Neuronal stem cell (in vitro differentiated cells): ENCODE results near the gene CHST15.

ENCODE experiments used
- DNase-seq: peaks from one replicate; pipeline ENCODE4 v3.0.0-alpha.2; 2013; ENCODE audit warnings: low spot score
- H2AFZ ChIP-seq: one replicate; pipeline ENCODE4 v1.6.1; 2013; ENCODE audit warnings: mild to moderate bottlenecking, low read length, inconsistent platforms
- H2AK5ac ChIP-seq: 2 replicates; pipeline ENCODE4 v1.6.1; 2013; ENCODE audit warnings: low read depth, mild to moderate bottlenecking, inconsistent platforms, low read length, moderate library complexity, mixed read lengths
- H2BK120ac ChIP-seq: 2 replicates; pipeline ENCODE4 v1.6.1; 2013; ENCODE audit warnings: low read depth, mild to moderate bottlenecking, inconsistent platforms, low read length, moderate library complexity, mixed read lengths
- H2BK12ac ChIP-seq: one replicate; pipeline ENCODE4 v1.6.1; 2013; ENCODE audit warnings: low read length, inconsistent platforms
- H2BK15ac ChIP-seq: 2 replicates; pipeline ENCODE4 v1.6.1; 2013; ENCODE audit warnings: mild to moderate bottlenecking, low read length, inconsistent platforms, mixed read lengths
- H2BK5ac ChIP-seq: one replicate; pipeline ENCODE4 v1.6.1; 2013; ENCODE audit warnings: inconsistent platforms, mild to moderate bottlenecking, low read length, moderate library complexity
- H3K14ac ChIP-seq: one replicate; pipeline ENCODE4 v1.6.1; 2013; ENCODE audit warnings: low read length, inconsistent platforms
- H3K18ac ChIP-seq: 2 replicates; pipeline ENCODE4 v1.6.1; 2013; ENCODE audit warnings: low read length, inconsistent platforms
- H3K23ac ChIP-seq: 2 replicates; pipeline ENCODE4 v1.6.1; 2013; ENCODE audit warnings: low read depth, mild to moderate bottlenecking, mixed read lengths, low read length, inconsistent platforms; ENCODE audit not compliant: poor library complexity
- H3K27ac ChIP-seq: replicated peaks from 3 replicates; pipeline ENCODE4 v1.5.1; 2013; ENCODE audit warnings: low read length, inconsistent platforms
- H3K27me3 ChIP-seq, 3 experiments: 2 replicates each; pipeline ENCODE4 v1.6.1; 2013; ENCODE audit warnings: low read length in 3 of 3, mild to moderate bottlenecking in 2 of 3, inconsistent platforms in 1 of 3, low read depth in 1 of 3, mixed read lengths in 1 of 3, moderate library complexity in 1 of 3; ENCODE audit not compliant: control insufficient read depth in 3 of 3, insufficient read depth in 3 of 3
- H3K36me3 ChIP-seq, 2 donors: replicated peaks in 1 of 2; 2 replicates each; pipeline ENCODE4 v1.6.1; 2013; ENCODE audit warnings: low read length in 2 of 2; ENCODE audit not compliant: control insufficient read depth in 2 of 2, insufficient read depth in 2 of 2
- H3K4ac ChIP-seq: 2 replicates; pipeline ENCODE4 v1.6.1; 2013; ENCODE audit warnings: inconsistent platforms, mild to moderate bottlenecking, low read length, moderate library complexity
- H3K4me1 ChIP-seq, 2 donors: 1 replicate in 1 of 2; 2 replicates in 1 of 2; pipeline ENCODE4 v1.6.1; 2013; ENCODE audit warnings: low read length in 2 of 2, low read depth in 1 of 2; ENCODE audit not compliant: control insufficient read depth in 2 of 2, insufficient read depth in 1 of 2
- H3K4me2 ChIP-seq: one replicate; pipeline ENCODE4 v1.6.1; 2013; ENCODE audit warnings: mild to moderate bottlenecking, low read length, inconsistent platforms; ENCODE audit not compliant: insufficient read depth, poor library complexity, severe bottlenecking
- H3K4me3 ChIP-seq, 2 donors: 2 replicates each; pipeline ENCODE4 v1.5.1; 2013; ENCODE audit warnings: low read length in 2 of 2, mild to moderate bottlenecking in 2 of 2, inconsistent platforms in 1 of 2, moderate library complexity in 1 of 2
- H3K79me1 ChIP-seq: one replicate; pipeline ENCODE4 v1.6.1; 2013; ENCODE audit warnings: low read depth, mild to moderate bottlenecking, inconsistent platforms, low read length, moderate library complexity
- H3K9ac ChIP-seq: one replicate; pipeline ENCODE4 v1.6.1; 2013; ENCODE audit warnings: mild to moderate bottlenecking, low read depth, low read length, inconsistent platforms; ENCODE audit not compliant: poor library complexity
- H3K9me3 ChIP-seq, 2 donors: replicated peaks in 1 of 2; 2 replicates each; pipeline versions ENCODE3 to v1.6.1; 2013; ENCODE audit warnings: low read length in 2 of 2, mild to moderate bottlenecking in 2 of 2, inconsistent platforms in 1 of 2, low read depth in 1 of 2, mixed read lengths in 1 of 2, moderate library complexity in 1 of 2; ENCODE audit not compliant: control insufficient read depth in 2 of 2, insufficient read depth in 1 of 2
- H4K8ac ChIP-seq: one replicate; pipeline ENCODE4 v1.6.1; 2013; ENCODE audit warnings: low read depth, mild to moderate bottlenecking, inconsistent platforms, low read length, moderate library complexity
- H4K91ac ChIP-seq: one replicate; pipeline ENCODE4 v1.6.1; 2013; ENCODE audit warnings: low read length, low read depth, mild to moderate bottlenecking, inconsistent platforms; ENCODE audit not compliant: poor library complexity
- WGBS, 2 donors: extraction: QIAGEN DNeasy Blood & Tissue Kit; methylation state at CpG; one replicate each; pipeline ENCODE4 v1.1.7; 2013; ENCODE audit warnings: missing lambda C conversion rate in 2 of 2, mixed read lengths in 1 of 2; ENCODE audit not compliant: insufficient read length in 2 of 2, insufficient replicate concordance in 1 of 2; ENCODE audit errors: extremely low coverage in 2 of 2; 5-methylcytosine and 5-hydroxymethylcytosine counted together

The CHST15 gene

DNA sequence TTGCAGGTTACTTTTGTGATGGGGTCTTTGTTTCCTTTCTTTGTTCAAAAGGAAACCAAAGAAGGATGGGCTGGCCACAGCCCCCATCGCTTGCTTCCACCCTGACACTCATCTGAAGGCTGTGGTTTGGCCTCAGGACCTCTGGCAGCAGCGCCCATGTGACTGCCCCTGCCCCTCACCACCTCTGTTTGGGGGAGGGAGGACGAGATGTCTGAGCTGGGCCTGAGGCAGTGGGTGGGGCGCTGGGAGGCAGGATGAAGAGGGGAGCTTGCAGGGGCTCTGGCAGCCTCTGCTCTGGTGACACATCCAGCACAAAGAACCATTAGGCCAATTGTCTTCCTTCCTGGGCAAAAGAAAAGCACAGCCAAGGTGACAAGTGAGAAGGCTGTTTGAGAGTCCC, 15.9 kb upstream of the CHST15 start:
- no peaks in the 10 kb centered on the region for H3K36me3 ChIP-seq
- H2BK15ac ChIP-seq, result no peak overlapping the region
- H2AK5ac ChIP-seq, result no peak overlapping the region
- H2AFZ ChIP-seq, result no peak overlapping the region
- H3K18ac ChIP-seq, result no peak overlapping the region
- no peak overlapping the region for H3K27ac ChIP-seq
- no peak overlapping the region for H2BK5ac ChIP-seq
- H3K4me2 ChIP-seq, result no peak overlapping the region
- H3K14ac ChIP-seq, result no peak overlapping the region
- H4K8ac ChIP-seq, result no peak overlapping the region
- H4K91ac ChIP-seq, result no peak overlapping the region
- H3K23ac ChIP-seq, result no peak overlapping the region
- H3K9me3 ChIP-seq, result no peaks in the 10 kb centered on the region
- DNase-seq, result no peak
- no peak overlapping the region for H3K4me3 ChIP-seq
- no peak overlapping the region for H3K4ac ChIP-seq
- no peaks in the 10 kb centered on the region for H3K79me1 ChIP-seq
- H3K9ac ChIP-seq, result peak overlapping the region; percentile 70
- peak overlapping the region; percentile 51 for H2BK120ac ChIP-seq
- no CpG with 5 or more reads among the region's 4 CpGs for WGBS, 2 donors
- H2BK12ac ChIP-seq, result no peak overlapping the region
- H3K4me1 ChIP-seq, result peaks cover 9 to 17% of the 10 kb centered on the region in 2 donors
- peaks cover 0 to 8% (median 2%) of the 10 kb centered on the region in 3 experiments for H3K27me3 ChIP-seq

DNA sequence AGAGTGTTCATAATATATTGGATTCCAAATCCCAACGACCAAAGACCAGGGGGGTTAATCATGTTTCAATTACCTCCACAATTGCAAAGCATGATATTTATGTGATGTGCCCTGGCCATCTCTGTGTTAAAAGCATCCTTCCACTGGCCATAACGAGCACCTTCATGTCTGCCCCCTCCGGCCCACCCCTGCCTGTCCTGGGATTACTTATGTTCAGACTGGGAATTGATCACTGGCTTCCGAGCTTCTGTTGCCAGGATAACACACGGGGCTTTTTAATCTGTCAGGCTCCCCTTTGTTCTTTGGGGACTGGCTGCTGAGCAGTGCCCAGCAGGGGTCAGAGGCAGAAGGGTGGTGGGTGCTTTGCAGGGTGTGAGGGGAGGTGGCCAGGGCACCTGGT, 13.7 kb upstream of the CHST15 start:
- no peak overlapping the region for H3K9ac ChIP-seq
- H2BK5ac ChIP-seq, result no peak overlapping the region
- H4K91ac ChIP-seq, result no peak overlapping the region
- no peak overlapping the region for H2BK120ac ChIP-seq
- H3K4me2 ChIP-seq, result no peak overlapping the region
- H3K9me3 ChIP-seq, result no peaks in the 10 kb centered on the region
- no peak overlapping the region for H3K18ac ChIP-seq
- H2AK5ac ChIP-seq, result peak overlapping the region; percentile 20
- no peak overlapping the region for H2BK15ac ChIP-seq
- H3K36me3 ChIP-seq, result no peaks in the 10 kb centered on the region
- H2BK12ac ChIP-seq, result no peak overlapping the region
- H3K4ac ChIP-seq, result no peak overlapping the region
- H3K4me1 ChIP-seq, result peaks cover 9 to 17% of the 10 kb centered on the region in 2 donors
- H3K14ac ChIP-seq, result no peak overlapping the region
- WGBS, 2 donors, result no CpG with 5 or more reads among the region's 5 CpGs
- H3K27ac ChIP-seq, result no peak overlapping the region
- H3K23ac ChIP-seq, result no peak overlapping the region
- no peak overlapping the region for H2AFZ ChIP-seq
- peaks cover 0 to 13% (median 0%) of the 10 kb centered on the region in 3 experiments for H3K27me3 ChIP-seq
- no peak overlapping the region for H3K4me3 ChIP-seq
- H3K79me1 ChIP-seq, result no peaks in the 10 kb centered on the region
- no peak overlapping the region for H4K8ac ChIP-seq
- no peak for DNase-seq

DNA sequence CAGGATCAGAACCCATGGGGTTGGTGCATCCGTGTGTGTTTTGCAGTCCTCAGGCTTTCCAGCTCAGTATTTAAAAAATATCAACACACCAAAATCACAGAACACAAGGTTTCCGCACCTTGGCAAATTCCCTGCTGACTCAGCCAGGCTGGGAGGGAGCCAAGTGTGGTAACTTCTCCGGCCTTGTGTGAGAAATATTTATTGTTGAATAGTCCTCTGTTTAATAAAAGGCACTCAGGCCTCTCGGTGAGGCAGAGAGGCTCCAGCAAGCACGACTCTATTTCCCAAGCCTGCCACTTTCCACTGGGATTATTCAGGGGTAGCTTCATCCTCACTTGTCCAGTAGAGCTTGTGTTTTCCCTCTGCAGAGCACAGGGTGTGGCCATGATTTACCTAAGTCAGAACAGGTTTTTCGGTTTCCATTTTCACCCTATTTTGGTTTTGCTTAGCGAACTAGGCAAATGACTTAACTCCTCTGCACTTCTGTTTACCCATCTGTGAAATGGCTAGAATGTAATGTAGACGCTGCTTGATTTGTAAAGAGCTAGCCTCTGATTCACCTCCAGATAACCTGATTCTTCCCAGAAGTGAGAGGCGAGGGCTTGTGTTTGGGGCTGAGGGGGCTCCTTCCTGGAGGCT, 13.0 kb upstream of the CHST15 start:
- DNase-seq, result no peak
- Histone ChIP-seq H2BK15ac (no peak overlapping the region), H2AK5ac (no peak overlapping the region), H3K4me1 (peaks cover 9 to 17% of the 10 kb centered on the region in 2 donors), H3K4me2 (no peak overlapping the region), H2BK5ac (no peak overlapping the region), H3K79me1 (no peaks in the 10 kb centered on the region), H3K23ac (no peak overlapping the region), H3K4me3 (no peak overlapping the region), H2BK12ac (no peak overlapping the region), H3K9ac (no peak overlapping the region), H3K18ac (no peak overlapping the region), H3K36me3 (no peaks in the 10 kb centered on the region), H3K27me3 (peaks cover 0 to 15% (median 0%) of the 10 kb centered on the region in 3 experiments), H4K91ac (no peak overlapping the region), H2BK120ac (no peak overlapping the region), H4K8ac (no peak overlapping the region), H2AFZ (no peak overlapping the region), H3K9me3 (no peaks in the 10 kb centered on the region), H3K4ac (no peak overlapping the region), H3K14ac (no peak overlapping the region), H3K27ac (no peak overlapping the region)
- no CpG with 5 or more reads among the region's 9 CpGs for WGBS, 2 donors

DNA sequence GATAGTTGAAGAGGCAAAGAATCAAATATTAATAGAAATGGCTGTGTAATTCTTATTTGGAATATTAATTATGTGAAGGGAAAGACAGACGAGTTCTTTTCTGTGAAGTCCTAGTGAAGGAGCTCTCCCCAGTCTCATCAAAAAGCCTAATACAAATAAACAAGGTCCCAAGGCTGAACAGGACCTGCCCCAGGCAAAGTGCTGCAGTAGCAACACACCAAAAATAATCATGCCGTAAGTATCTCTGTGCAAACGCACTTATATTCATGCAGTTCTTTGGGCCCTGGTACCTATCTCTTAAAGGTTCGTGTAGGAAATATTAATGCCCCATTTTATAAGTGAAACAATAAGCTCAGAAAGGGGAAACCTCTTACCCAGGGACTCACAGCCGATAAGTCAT, 12.2 kb upstream of the CHST15 start:
- Histone ChIP-seq H3K4me1 (peaks cover 9 to 17% of the 10 kb centered on the region in 2 donors), H3K4ac (no peak overlapping the region), H3K9me3 (no peaks in the 10 kb centered on the region), H3K27me3 (peaks cover 0 to 11% (median 0%) of the 10 kb centered on the region in 3 experiments), H3K18ac (no peak overlapping the region), H2AFZ (no peak overlapping the region), H3K4me3 (no peak overlapping the region), H2BK120ac (no peak overlapping the region), H3K9ac (no peak overlapping the region), H2BK5ac (no peak overlapping the region), H2AK5ac (no peak overlapping the region), H3K79me1 (no peaks in the 10 kb centered on the region), H3K36me3 (no peaks in the 10 kb centered on the region), H4K8ac (no peak overlapping the region), H3K27ac (no peak overlapping the region), H4K91ac (no peak overlapping the region), H3K4me2 (no peak overlapping the region), H2BK15ac (no peak overlapping the region), H2BK12ac (no peak overlapping the region), H3K23ac (no peak overlapping the region), H3K14ac (no peak overlapping the region)
- no peak for DNase-seq
- WGBS, 2 donors, result no CpG with 5 or more reads among the region's 5 CpGs
